IPS-15b (cell line): ENCODE measurements around the gene GUSB.
"Not testable (repeated sequence)": the region's sequence is repeated elsewhere in the genome, so short reads cannot be mapped to it uniquely, and the experiment has no call there.

Experiments
- H3K27me3 ChIP-seq: one replicate; pipeline ENCODE4 v1.6.1; 2013; ENCODE audit warnings: low read length; ENCODE audit not compliant: control insufficient read depth, insufficient read depth
- H3K36me3 ChIP-seq: one replicate; pipeline ENCODE4 v1.6.1; 2013; ENCODE audit warnings: low read length; ENCODE audit not compliant: control insufficient read depth, insufficient read depth
- H3K4me1 ChIP-seq: one replicate; pipeline ENCODE4 v1.6.1; 2013; ENCODE audit warnings: mild to moderate bottlenecking, low read length; ENCODE audit not compliant: control insufficient read depth, insufficient read depth
- H3K4me3 ChIP-seq: one replicate; pipeline ENCODE4 v1.5.1; 2013; ENCODE audit warnings: low read depth, low read length
- H3K9ac ChIP-seq: one replicate; pipeline ENCODE4 v1.6.1; 2013; ENCODE audit warnings: low read depth, mild to moderate bottlenecking, low read length
- H3K9me3 ChIP-seq: one replicate; pipeline ENCODE4 v1.6.1; 2013; ENCODE audit warnings: mild to moderate bottlenecking, low read length; ENCODE audit not compliant: control insufficient read depth, insufficient read depth

The GUSB gene

GRCh38 chr7:65981965-65982792 is at the start of gene GUSB:
TSS of gene GUSB (minus strand) at chr7:65982213. CDS start at chr7:65982183, 30 bp downstream.
- no peaks in the 10 kb centered on the region for H3K9me3 ChIP-seq
- peaks cover 11% of the 10 kb centered on the region for H3K36me3 ChIP-seq
- peak within 1 kb of the TSS; percentile 88 for H3K9ac ChIP-seq
- peak within 1 kb of the TSS; percentile 77 for H3K4me3 ChIP-seq
- no peaks in the 10 kb centered on the region for H3K4me1 ChIP-seq
- no peaks in the 10 kb centered on the region for H3K27me3 ChIP-seq

GRCh38 chr7:66028342-66028741 is 46.3 kb upstream of the GUSB start:
- not testable (repeated sequence) for H3K9ac ChIP-seq, H3K36me3 ChIP-seq, H3K4me3 ChIP-seq, H3K9me3 ChIP-seq, H3K27me3 ChIP-seq, H3K4me1 ChIP-seq

- Histone ChIP-seq H3K4me3 (no peak overlapping the region), H3K9ac (no peak overlapping the region), H3K36me3 (no peaks in the 10 kb centered on the region), H3K9me3 (no peaks in the 10 kb centered on the region), H3K4me1 (no peaks in the 10 kb centered on the region), H3K27me3 (no peaks in the 10 kb centered on the region)
Measured at GRCh38 chr7:66016131-66016461, 34.1 kb upstream of the GUSB start.

- H3K27me3 ChIP-seq = no peaks in the 10 kb centered on the region
- H3K36me3 ChIP-seq = no peaks in the 10 kb centered on the region
- H3K4me3 ChIP-seq = no peak overlapping the region
- H3K9ac ChIP-seq = no peak overlapping the region
- H3K4me1 ChIP-seq = no peaks in the 10 kb centered on the region
- H3K9me3 ChIP-seq = no peaks in the 10 kb centered on the region
Measured at GRCh38 chr7:66015440-66016130, 33.6 kb upstream of the GUSB start.

GRCh38 chr7:66013938-66014337 is 31.9 kb upstream of the GUSB start:
- Histone ChIP-seq H3K9ac (no peak overlapping the region), H3K4me1 (no peaks in the 10 kb centered on the region), H3K36me3 (no peaks in the 10 kb centered on the region), H3K9me3 (no peaks in the 10 kb centered on the region), H3K27me3 (no peaks in the 10 kb centered on the region), H3K4me3 (no peak overlapping the region)

GRCh38 chr7:66007232-66007631 is 25.2 kb upstream of the GUSB start:
- no peaks in the 10 kb centered on the region for H3K36me3 ChIP-seq
- no peaks in the 10 kb centered on the region for H3K9me3 ChIP-seq
- H3K4me1 ChIP-seq = no peaks in the 10 kb centered on the region
- no peaks in the 10 kb centered on the region for H3K27me3 ChIP-seq
- H3K9ac ChIP-seq = no peak overlapping the region
- no peak overlapping the region for H3K4me3 ChIP-seq

GRCh38 chr7:66005115-66005671 is 23.2 kb upstream of the GUSB start:
- not testable (repeated sequence) for H3K9ac ChIP-seq, H3K4me1 ChIP-seq, H3K36me3 ChIP-seq, H3K27me3 ChIP-seq, H3K4me3 ChIP-seq, H3K9me3 ChIP-seq

GRCh38 chr7:66000823-66001417 is 18.9 kb upstream of the GUSB start:
- not testable (repeated sequence) for H3K9ac ChIP-seq, H3K36me3 ChIP-seq

GRCh38 chr7:65994984-65995383 is 13.0 kb upstream of the GUSB start:
- not testable (repeated sequence) for H3K9ac ChIP-seq, H3K9me3 ChIP-seq, H3K4me3 ChIP-seq, H3K36me3 ChIP-seq, H3K27me3 ChIP-seq, H3K4me1 ChIP-seq

More at GRCh38 chr7:66000823-66001417, 18.9 kb upstream of the GUSB start:
- H3K27me3 ChIP-seq, H3K4me3 ChIP-seq, H3K9me3 ChIP-seq, H3K4me1 ChIP-seq: not testable (repeated sequence)

GRCh38 chr7:65992526-65992925 is 10.5 kb upstream of the GUSB start:
- Histone ChIP-seq H3K9ac (no peak overlapping the region), H3K4me3 (no peak overlapping the region), H3K4me1 (no peaks in the 10 kb centered on the region), H3K9me3 (no peaks in the 10 kb centered on the region), H3K36me3 (no peaks in the 10 kb centered on the region), H3K27me3 (no peaks in the 10 kb centered on the region)

GRCh38 chr7:65991829-65992228 is 9.8 kb upstream of the GUSB start:
- H3K4me3 ChIP-seq, H3K9ac ChIP-seq, H3K9me3 ChIP-seq, H3K27me3 ChIP-seq, H3K4me1 ChIP-seq, H3K36me3 ChIP-seq: not testable (repeated sequence)

GRCh38 chr7:65989694-65990080 is 7.7 kb upstream of the GUSB start:
- H3K9me3 ChIP-seq = no peaks in the 10 kb centered on the region
- no peaks in the 10 kb centered on the region for H3K27me3 ChIP-seq
- no peaks in the 10 kb centered on the region for H3K4me1 ChIP-seq
- no peak overlapping the region for H3K4me3 ChIP-seq
- no peaks in the 10 kb centered on the region for H3K36me3 ChIP-seq
- H3K9ac ChIP-seq = no peak overlapping the region
